ENCODE measurements around the gene GLYATL1B. TPM values are rescaled to one million over a fixed set of nuclear protein-coding genes. Genes with fewer than 3 reads are reported as not detected.

The GLYATL1B gene
- total and polyA plus RNA-seq, 10 of the 15 experiments (the other 5 are each of a cell fraction or from before 2014, with no cell fraction given), result 0.10 to 1.7 (median 0.24) TPM; not detected in 4

GRCh38 chr11:59040607-59041006 is 45.5 kb upstream of the GLYATL1B start:
- in situ Hi-C loops (cut with MboI), result no loop called here
- DNase-seq (ENCODE audit: low read depth, low spot score) (no peak), ATAC-seq (no peak), FAIRE-seq (no peak)
- no peak overlapping the region for H2AFZ ChIP-seq (ENCODE audit: control insufficient read depth, low read depth, low read length)
- 16% methylated on average over 3 of the region's 3 CpGs for WGBS (ENCODE audit: insufficient coverage, insufficient replicate concordance, low lambda C conversion rate, missing lambda C conversion rate)
- intact Hi-C loops (cut with micrococcal nuclease; ENCODE audit: unreplicated experiment), result no loop called here
- ChIA-PET RAD21 (ENCODE audit: unreplicated experiment) (no interaction called here), CTCF (interaction anchor here (1.7 kb wide), 1 partner anchor 95 kb away, joined by 4 read pairs; no protein-coding TSS in a partner anchor), POLR2A (no interaction called here), SMC1A (ENCODE audit: uncharacterized antibody, unreplicated experiment) (no interaction called here)
- H3K79me2 ChIP-seq (ENCODE audit: control insufficient read depth, insufficient read depth, low read length), result no peaks in the 10 kb centered on the region
- H3K4me1 ChIP-seq (ENCODE audit: control insufficient read depth, insufficient read depth, low read length), result no peaks in the 10 kb centered on the region
- H3K27ac ChIP-seq (ENCODE audit: control insufficient read depth, insufficient read depth), result no peak overlapping the region
- H3K36me3 ChIP-seq (ENCODE audit: control insufficient read depth in 2 of 2, insufficient read depth in 2 of 2, low read length in 1 of 2), result no peaks in the 10 kb centered on the region
- H3K27me3 ChIP-seq (replicated peaks in 1 of 2; ENCODE audit: control insufficient read depth in 2 of 2, insufficient read depth in 2 of 2, low read length in 1 of 2), result no peaks in the 10 kb centered on the region
- TF ChIP-seq ZBTB33 (IDR thresholded peaks at IDR 0.05) (no peak), BCLAF1 (IDR thresholded peaks at IDR 0.05) (no peak), BACH1 (IDR thresholded peaks at IDR 0.05; ENCODE audit: borderline replicate concordance) (no peak), HCFC1 (IDR thresholded peaks at IDR 0.05; ENCODE audit: low read length) (no peak), ZBTB40 (IDR thresholded peaks at IDR 0.05; ENCODE audit: borderline replicate concordance) (no peak), POLR2A (IDR thresholded peaks at IDR 0.05; ENCODE audit: low read depth, low read length) (no peak), ATF2 (IDR thresholded peaks at IDR 0.05; ENCODE audit: low read length) (no peak), SPI1 (IDR thresholded peaks at IDR 0.05; ENCODE audit: borderline replicate concordance, insufficient read depth, low read depth, low read length) (no peak), ZBED1 (IDR thresholded peaks at IDR 0.05; ENCODE audit: borderline replicate concordance) (no peak), E2F8 (IDR thresholded peaks at IDR 0.05; ENCODE audit: low read depth, partially characterized antibody) (no peak)
- BruUV-seq (replicated peaks), result no TSS peak
- H3K4me2 ChIP-seq (ENCODE audit: control insufficient read depth, insufficient read depth), result no peak overlapping the region
- no peaks in the 10 kb centered on the region; the same call in 2 of the 3 replicates for H3K9me3 ChIP-seq (replicated peaks; ENCODE audit: control insufficient read depth, insufficient read depth, low read length)
- no peak overlapping the region for H3K9ac ChIP-seq (ENCODE audit: control insufficient read depth, insufficient read depth, low read length)
- no peak overlapping the region for H3K4me3 ChIP-seq
- H4K20me1 ChIP-seq (ENCODE audit: control insufficient read depth, insufficient read depth), result no peaks in the 10 kb centered on the region

All from GM12878 (cell line).